Gastrocnemius medialis (tissue), 4 donors: ENCODE measurements around the gene BMPR1B. TPM values are rescaled to one million over a fixed set of nuclear protein-coding genes. Genes with fewer than 3 reads are reported as not detected.

ENCODE experiments used
- ATAC-seq, 2 donors: fragments of 150-250 bp; one replicate each; pipeline ENCODE4 v1.9.1; 2016
- DNase-seq, 2 donors: peaks; one replicate each; pipeline ENCODE4 v3.0.0-alpha.2; 2019
- H3K27ac ChIP-seq, 4 donors: fragments of 200-600 bp; sonication (generic); 1 replicate in 1 of 4; 2 replicates in 3 of 4; pipeline ENCODE4 v1.5.1; 2016 to 2018; ENCODE audit warnings: mild to moderate bottlenecking in 2 of 4, moderate library complexity in 1 of 4
- H3K27me3 ChIP-seq, 3 donors: fragments of 200-600 bp; sonication (generic) in 2 of 3; 1 replicate in 1 of 3; 2 replicates in 2 of 3; pipeline versions ENCODE4 v1.5.1 to v1.6.0; 2016 to 2019; ENCODE audit warnings: mild to moderate bottlenecking in 1 of 3, moderate library complexity in 1 of 3
- H3K36me3 ChIP-seq, 2 donors: fragments of 200-600 bp; sonication (generic) in 1 of 2; one replicate each; pipeline ENCODE4 v1.5.1; 2017 to 2018
- H3K4me1 ChIP-seq, 2 donors: fragments of 200-600 bp; sonication (generic) in 1 of 2; one replicate each; pipeline ENCODE4 v1.5.1; 2016 to 2017; ENCODE audit warnings: mild to moderate bottlenecking in 2 of 2
- H3K4me3 ChIP-seq, 4 donors: fragments of 200-600 bp; sonication (generic) in 3 of 4; 1 replicate in 1 of 4; 2 replicates in 3 of 4; pipeline ENCODE4 v1.5.1; 2016 to 2019; ENCODE audit warnings: mild to moderate bottlenecking in 2 of 4
- H3K9me3 ChIP-seq, 3 donors: fragments of 200-600 bp; sonication (generic) in 2 of 3; 1 replicate in 1 of 3; 2 replicates in 2 of 3; pipeline ENCODE4 v1.5.1; 2016 to 2019
- CTCF ChIP-seq, 5 experiments: fragments of 450-650 bp in 3 of 5; fragments of 200-600 bp in 2 of 5; sonication (generic) in 2 of 5; IDR thresholded peaks in 4 of 5; conservative IDR thresholded peaks in 1 of 5; 1 replicate in 4 of 5; 2 replicates in 1 of 5; pipeline ENCODE4 v1.5.1; 2016 to 2019; ENCODE audit warnings: antibody characterized with exemption in 5 of 5, mild to moderate bottlenecking in 3 of 5, moderate library complexity in 3 of 5
- POLR2A ChIP-seq, 2 donors: fragments of 450-650 bp; IDR thresholded peaks; one replicate each; pipeline ENCODE4 v1.6.1; 2017; ENCODE audit warnings: antibody characterized with exemption in 2 of 2, mild to moderate bottlenecking in 2 of 2, moderate library complexity in 2 of 2
- in situ Hi-C, 4 donors: fragments of 200-750 bp; cut with MboI; loops; one replicate each; pipeline versions ENCODE4 v1.15.0 to v1.8.0; 2017; ENCODE audit warnings: low sequenced_read_pairs in 4 of 4
- intact Hi-C: fragments of 100-400 bp; cut with DNase I; formaldehyde crosslinking; loops from one replicate; pipeline ENCODE4 v1.15.1; 2023; ENCODE audit warnings: low total_unique reads
- total RNA-seq, 4 donors: library from RNA; depleted of rRNA; stranded (reverse); fragments of >200 nt; gene quantifications; one replicate each; pipeline versions ENCODE4 v1.1.0 to v1.2.3, GENCODE V29; 2016

BMPR1B gene
- total RNA-seq, 4 donors from 2014 or later: 0.92 to 6.9 (median 1.7) TPM

DNA sequence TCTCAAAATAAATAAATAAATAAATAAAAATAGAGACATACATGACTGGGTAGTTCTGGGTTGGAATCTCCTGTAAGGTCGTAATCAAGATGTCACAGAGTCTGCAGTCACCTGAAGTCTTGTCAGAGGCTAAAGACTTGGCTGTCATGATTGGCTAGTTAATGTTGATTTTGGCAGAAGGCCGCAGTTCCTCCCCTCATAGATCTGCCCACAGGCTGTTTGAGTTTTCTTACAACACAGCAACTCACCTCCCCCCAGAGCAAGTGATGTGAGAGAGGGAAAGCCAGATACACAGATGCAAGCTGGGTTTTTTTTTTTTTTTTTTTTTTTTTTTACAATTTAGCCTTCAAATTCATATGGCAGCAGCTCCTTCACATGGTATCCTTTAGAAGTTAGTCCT is 36.4 kb upstream of the BMPR1B start:
- Histone ChIP-seq H3K27ac (no peak overlapping the region), H3K4me1 (no peaks in the 10 kb centered on the region), H3K4me3 (no peak overlapping the region), H3K9me3 (peaks cover 0 to 4% (median 0%) of the 10 kb centered on the region in 3 donors), H3K27me3 (peaks cover 0 to 4% (median 0%) of the 10 kb centered on the region in 3 donors), H3K36me3 (no peaks in the 10 kb centered on the region)
- no peak for DNase-seq
- no peak for TF ChIP-seq CTCF (IDR thresholded peaks at IDR 0.05 in 4 of 5, conservative IDR thresholded peaks at IDR 0.05 in 1 of 5)
- no peak for TF ChIP-seq POLR2A (IDR thresholded peaks at IDR 0.05)
- ATAC-seq: no peak
- intact Hi-C loops (no loop called here), in situ Hi-C loops (no loop called here)

- no peak for ATAC-seq
- Histone ChIP-seq H3K4me1 (no peaks in the 10 kb centered on the region), H3K4me3 (no peak overlapping the region), H3K27me3 (peaks cover 0 to 4% (median 0%) of the 10 kb centered on the region in 3 donors), H3K9me3 (peaks cover 0 to 4% (median 0%) of the 10 kb centered on the region in 3 donors), H3K36me3 (no peaks in the 10 kb centered on the region), H3K27ac (no peak overlapping the region)
- intact Hi-C loops: no loop called here
- in situ Hi-C loops: no loop called here
- TF ChIP-seq CTCF (IDR thresholded peaks at IDR 0.05 in 4 of 5, conservative IDR thresholded peaks at IDR 0.05 in 1 of 5) (no peak), POLR2A (IDR thresholded peaks at IDR 0.05) (no peak)
- no peak for DNase-seq
Measured at GRCh38 chr4:94722270-94722669, 35.5 kb upstream of the BMPR1B start.

DNA sequence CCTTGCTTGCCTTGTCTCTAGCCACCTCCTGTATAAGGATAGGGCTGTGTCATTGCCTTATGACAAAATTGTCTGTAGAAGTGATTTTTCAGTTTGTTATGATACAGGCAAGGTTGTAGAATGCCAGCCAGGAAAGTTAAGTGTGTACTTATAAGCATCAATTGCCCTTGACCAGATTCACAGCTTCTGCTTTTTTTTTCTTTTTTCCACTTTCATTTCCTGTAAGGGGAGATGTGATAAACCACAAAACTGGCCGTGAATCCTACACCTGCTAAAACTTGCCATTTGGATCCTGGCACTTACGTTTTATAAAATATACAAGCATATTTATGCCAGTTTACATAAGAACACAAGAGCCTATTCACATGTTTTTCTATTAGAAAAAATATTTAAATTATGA is 35.0 kb upstream of the BMPR1B start:
- no peak for DNase-seq
- Histone ChIP-seq H3K4me3 (no peak overlapping the region), H3K4me1 (no peaks in the 10 kb centered on the region), H3K36me3 (no peaks in the 10 kb centered on the region), H3K9me3 (peaks cover 0 to 4% (median 0%) of the 10 kb centered on the region in 3 donors), H3K27ac (no peak overlapping the region), H3K27me3 (peaks cover 0 to 4% (median 0%) of the 10 kb centered on the region in 3 donors)
- ATAC-seq: no peak
- in situ Hi-C loops (no loop called here), intact Hi-C loops (no loop called here)
- no peak for TF ChIP-seq POLR2A (IDR thresholded peaks at IDR 0.05)
- no peak for TF ChIP-seq CTCF (IDR thresholded peaks at IDR 0.05 in 4 of 5, conservative IDR thresholded peaks at IDR 0.05 in 1 of 5)

- no peak overlapping the region for H3K27ac ChIP-seq
- in situ Hi-C loops: no loop called here
- H3K9me3 ChIP-seq: peaks cover 0 to under 1% (median 0%) of the 10 kb centered on the region in 3 donors
- no peaks in the 10 kb centered on the region for H3K36me3 ChIP-seq
- TF ChIP-seq CTCF (IDR thresholded peaks at IDR 0.05 in 4 of 5, conservative IDR thresholded peaks at IDR 0.05 in 1 of 5) (no peak), POLR2A (IDR thresholded peaks at IDR 0.05) (no peak)
- no peak for ATAC-seq
- intact Hi-C loops: no loop called here
- no peak for DNase-seq
- H3K4me1 ChIP-seq: no peaks in the 10 kb centered on the region
- no peaks in the 10 kb centered on the region for H3K27me3 ChIP-seq
- H3K4me3 ChIP-seq: no peak overlapping the region
Measured at GRCh38 chr4:94724016-94724790, 33.6 kb upstream of the BMPR1B start.
